ENCODE data around the gene PTX4.

GRCh38 chr16:1468426-1468810 lies 20.3 kb downstream of the PTX4 start:
- TF ChIP-seq CTCF (IDR thresholded peaks at IDR 0.05; ENCODE audit: low read depth, low read length) (no peak), MYC (IDR thresholded peaks at IDR 0.05; ENCODE audit: low read depth, low read length) (no peak), POLR2A (IDR thresholded peaks at IDR 0.05; ENCODE audit: extremely low read depth, insufficient read length) (no peak), MAX (IDR thresholded peaks at IDR 0.05; ENCODE audit: low read depth, low read length) (no peak)
